K562 (cell line): Measurements from ENCODE around the gene PRDM15. TPM values are rescaled to one million over a fixed set of nuclear protein-coding genes. Genes with fewer than 3 reads are reported as not detected.

Experiments used
- ATAC-seq: fragments of 200-7000 bp; cut with Tn5 transposase; 3 replicates; pipeline ENCODE4 v1.9.1; 2020; ENCODE audit warnings: moderate library complexity
- BruUV-seq: library from RNA; stranded (reverse); fragments of 400-500 nt; replicated peaks from 2 replicates; lab custom pipeline; 2021; lab: Mats Ljungman, UMichigan
- CTCF ChIA-PET: fragments of 300-600 bp; formaldehyde crosslinking; extraction: SDS; loops from one replicate; lab custom pipeline; 2021; ENCODE audit warnings: low intra/inter-chr PET ratio; lab: Yijun Ruan, JAX
- POLR2A ChIA-PET: fragments of 300-600, 350-650 bp; sonication (Branson Sonifier 250); formaldehyde crosslinking; extraction: SDS; loops from one replicate; lab custom pipeline; 2021; ENCODE audit warnings: antibody characterized with exemption, inconsistent platforms; lab: Yijun Ruan, JAX
- DNase-seq, 4 experiments: peaks; one replicate each; pipeline versions ENCODE4 v3.0.0 to v3.0.0-alpha.2; 2011 to 2018; ENCODE audit warnings: low spot score in 3 of 4, mixed read lengths in 3 of 4; ENCODE audit errors: extremely low read depth in 1 of 4
- FAIRE-seq: peaks from 2 replicates; lab custom pipeline; 2011; peaks lifted over from hg19 to GRCh38; lab: Jason Lieb, UNC
- H2AFZ ChIP-seq: 2 replicates; pipeline ENCODE4 v1.6.0; 2011; ENCODE audit warnings: low read depth, low read length, control low read depth, inconsistent platforms
- H3K27ac ChIP-seq: fragments of 200-600 bp; 3 replicates; pipeline ENCODE4 v1.8.0; 2011; ENCODE audit warnings: low read depth, mild to moderate bottlenecking, control low read depth, inconsistent platforms, low read length, moderate library complexity, mixed read lengths; ENCODE audit errors: extremely low read depth
- H3K27me3 ChIP-seq, 2 experiments: fragments of 300-600 bp in 1 of 2; 2 replicates in 1 of 2; 3 replicates in 1 of 2; pipeline versions ENCODE4 v1.6.0 to v1.8.0; 2011; ENCODE audit warnings: inconsistent platforms in 2 of 2, low read length in 2 of 2, mild to moderate bottlenecking in 1 of 2, mixed read lengths in 1 of 2, moderate library complexity in 1 of 2; ENCODE audit not compliant: control insufficient read depth in 2 of 2, insufficient read depth in 2 of 2
- H3K36me3 ChIP-seq: fragments of 300-600 bp; 3 replicates; pipeline ENCODE4 v1.8.0; 2011; ENCODE audit warnings: mild to moderate bottlenecking, low read length, inconsistent platforms; ENCODE audit not compliant: control insufficient read depth, insufficient read depth
- H3K4me1 ChIP-seq, 2 experiments: fragments of 200-600 bp in 1 of 2; replicated peaks in 1 of 2; 2 replicates in 1 of 2; 3 replicates in 1 of 2; pipeline versions ENCODE4 v1.5.1 to v1.8.0; 2011; ENCODE audit warnings: inconsistent platforms in 2 of 2, low read length in 2 of 2, mild to moderate bottlenecking in 1 of 2, mixed read lengths in 1 of 2, moderate library complexity in 1 of 2; ENCODE audit not compliant: control insufficient read depth in 2 of 2, insufficient read depth in 2 of 2
- H3K4me2 ChIP-seq: 2 replicates; pipeline ENCODE4 v1.6.1; 2011; ENCODE audit warnings: low read length, control low read depth, inconsistent platforms, mixed read lengths; ENCODE audit not compliant: insufficient read depth
- H3K4me3 ChIP-seq: fragments of 200-600 bp; sonication (generic), shearing (Covaris generic); 2 replicates; pipeline ENCODE4 v1.5.1; 2016; ENCODE audit warnings: control low read depth, inconsistent platforms
- H3K79me2 ChIP-seq: fragments of 200-600 bp; 3 replicates; pipeline ENCODE4 v1.8.0; 2011; ENCODE audit warnings: low read length, inconsistent platforms; ENCODE audit not compliant: control insufficient read depth, insufficient read depth
- H3K9ac ChIP-seq, 2 experiments: 2 replicates each; pipeline versions ENCODE4 v1.6.0 to v1.6.1; 2011; ENCODE audit warnings: low read depth in 2 of 2, low read length in 2 of 2, control low read depth in 1 of 2, inconsistent platforms in 1 of 2, mild to moderate bottlenecking in 1 of 2, mixed read lengths in 1 of 2; ENCODE audit not compliant: insufficient read depth in 1 of 2
- H3K9me1 ChIP-seq: one replicate; pipeline ENCODE4 v1.6.0; 2011; ENCODE audit warnings: inconsistent platforms, mild to moderate bottlenecking, low read length, moderate library complexity; ENCODE audit not compliant: control insufficient read depth, insufficient read depth
- H3K9me3 ChIP-seq: replicated peaks from 2 replicates; pipeline ENCODE4 v1.5.1; 2011; ENCODE audit warnings: low read depth, low read length, inconsistent platforms; ENCODE audit not compliant: control insufficient read depth, insufficient read depth
- H4K20me1 ChIP-seq: replicated peaks from 2 replicates; pipeline ENCODE4 v1.6.1; 2011; ENCODE audit warnings: low read length, inconsistent platforms, mixed read lengths; ENCODE audit not compliant: control insufficient read depth, insufficient read depth
- ATF7 ChIP-seq: fragments of 450-650 bp; IDR thresholded peaks from 2 replicates; pipeline ENCODE4 v1.7.1; 2014; ENCODE audit warnings: mild to moderate bottlenecking, moderate library complexity
- BRF1 ChIP-seq: IDR thresholded peaks from 3 replicates; pipeline ENCODE4 v1.6.1; 2011; ENCODE audit warnings: borderline replicate concordance, mild to moderate bottlenecking; ENCODE audit not compliant: insufficient read length; ENCODE audit errors: extremely low read depth
- CBX8 ChIP-seq: fragments of 200-600 bp; sonication (generic); IDR thresholded peaks from 2 replicates; pipeline ENCODE4 v1.6.1; 2012; ENCODE audit warnings: borderline replicate concordance, mixed run types, low read depth, mild to moderate bottlenecking, moderate library complexity, mixed read lengths, low read length, control low read depth, inconsistent platforms; ENCODE audit not compliant: poor library complexity, severe bottlenecking; ENCODE audit errors: extremely low read depth
- CEBPB ChIP-seq: fragments of 450-650 bp; IDR thresholded peaks from 2 replicates; pipeline ENCODE4 v1.6.1; 2016; ENCODE audit warnings: missing genetic modification characterization, missing compliant biosample characterization
- CGGBP1 ChIP-seq: fragments of 250-450 bp; sonication (Bioruptor Pico); IDR thresholded peaks from 2 replicates; pipeline ENCODE4 v1.9.0; 2021; ENCODE audit warnings: mild to moderate bottlenecking
- FUS ChIP-seq: fragments of 200-400 bp; formaldehyde crosslinking; optimal IDR thresholded peaks from 2 replicates; pipeline ENCODE3; 2017; ENCODE audit warnings: low read depth, low read length
- HDAC6 ChIP-seq: IDR thresholded peaks from 2 replicates; pipeline ENCODE4 v1.6.1; 2012; ENCODE audit warnings: low read depth, mild to moderate bottlenecking, control low read depth, inconsistent platforms, low read length, moderate library complexity
- HNRNPK ChIP-seq: fragments of 200-400 bp; formaldehyde crosslinking; IDR thresholded peaks from one replicate; pipeline ENCODE4 v1.6.1; 2018; ENCODE audit warnings: mild to moderate bottlenecking, low read depth, low read length; ENCODE audit not compliant: poor library complexity, severe bottlenecking
- KLF1 ChIP-seq: fragments of 450-650 bp; IDR thresholded peaks from 2 replicates; pipeline ENCODE4 v1.6.1; 2016; ENCODE audit warnings: missing genetic modification characterization, missing compliant biosample characterization
- MED1 ChIP-seq: sonication (generic); formaldehyde crosslinking; IDR thresholded peaks from 2 replicates; pipeline ENCODE4 v1.8.1; 2023; ENCODE audit warnings: missing genetic modification reagents, borderline replicate concordance
- MLX ChIP-seq, 2 experiments: fragments of 450-650 bp in 1 of 2; sonication (generic) in 1 of 2; formaldehyde crosslinking; conservative IDR thresholded peaks; 2 replicates each; pipeline versions ENCODE4 v1.4.0 to v1.8.1; 2020 to 2022; ENCODE audit warnings: mild to moderate bottlenecking in 1 of 2, missing genetic modification reagents in 1 of 2
- NELFE ChIP-seq: IDR thresholded peaks from 2 replicates; pipeline ENCODE4 v1.6.1; 2011; ENCODE audit warnings: mild to moderate bottlenecking; ENCODE audit not compliant: insufficient read depth, insufficient read length
- NR1H2 ChIP-seq: sonication (generic); formaldehyde crosslinking; IDR thresholded peaks from 2 replicates; pipeline ENCODE4 v1.4.0; 2020; ENCODE audit warnings: mild to moderate bottlenecking, missing genetic modification reagents
- NR2C2 ChIP-seq, 2 experiments: fragments of 200-800 bp in 1 of 2; sonication (Bioruptor generic) in 1 of 2; sonication (generic) in 1 of 2; formaldehyde crosslinking in 1 of 2; IDR thresholded peaks; 2 replicates each; pipeline versions ENCODE4 v1.6.1 to v1.8.0; 2016 to 2022; ENCODE audit warnings: mild to moderate bottlenecking in 1 of 2, missing compliant biosample characterization in 1 of 2, missing genetic modification characterization in 1 of 2, missing genetic modification reagents in 1 of 2
- SMC3 ChIP-seq: conservative IDR thresholded peaks from 2 replicates; pipeline ENCODE4 v1.6.1; 2011; ENCODE audit warnings: low read depth, low read length, improper control_type of control experiment; ENCODE audit not compliant: insufficient read depth
- SNIP1 ChIP-seq: fragments of 450-650 bp; IDR thresholded peaks from 2 replicates; pipeline ENCODE4 v1.7.1; 2017; ENCODE audit warnings: low read depth, mild to moderate bottlenecking
- SRSF7 ChIP-seq: fragments of 200-400 bp; formaldehyde crosslinking; optimal IDR thresholded peaks from 2 replicates; pipeline ENCODE3; 2017; ENCODE audit warnings: mild to moderate bottlenecking, low read depth, low read length
- WHSC1 ChIP-seq: IDR thresholded peaks from one replicate; pipeline ENCODE4 v1.6.1; 2012; ENCODE audit warnings: low read length, control low read depth, inconsistent platforms
- ZNF184 ChIP-seq: sonication (generic); formaldehyde crosslinking; IDR thresholded peaks from 2 replicates; pipeline ENCODE4 v1.5.0; 2020; ENCODE audit warnings: missing genetic modification reagents
- WGBS: fragments of 100-300 bp; shearing (Covaris generic); methylation state at CpG from one replicate; pipeline ENCODE4 v1.1.6; 2016; ENCODE audit warnings: low coverage, mixed read lengths; ENCODE audit not compliant: insufficient coverage; ENCODE audit errors: missing lambda C conversion rate; 5-methylcytosine and 5-hydroxymethylcytosine counted together
- in situ Hi-C: fragments of 300-500 bp; cut with MboI; formaldehyde crosslinking; loops from 4 replicates; pipeline ENCODE4 v1.15.0; 2018; ENCODE audit warnings: inconsistent platforms, mixed read lengths
- intact Hi-C: fragments of 100-400 bp; cut with micrococcal nuclease; formaldehyde crosslinking; loops from 2 replicates; pipeline ENCODE4 v1.14.2; 2022
- polyA plus RNA-seq, 8 experiments: library from polyadenylated mRNA; depleted of rRNA in 4 of 8; stranded (reverse) in 5 of 8; unstranded in 3 of 8; fragments of >200 nt; fragmentation: Nextera tagmentation in 2 of 8; fragmentation: Illumina TruSeq in 1 of 8; extraction: Ambion mirVana in 2 of 8; extraction: Trizol in 1 of 8; gene quantifications; 2 replicates each; pipeline versions ENCODE4 v1.2.1 to v1.2.3, GENCODE V29; 2011 to 2014; ENCODE audit warnings: inconsistent platforms in 1 of 8, missing spikeins in 1 of 8
- total RNA-seq, 7 experiments: library from RNA; depleted of rRNA in 6 of 7; stranded (reverse); fragments of >200 nt in 6 of 7; fragmentation: Illumina TruSeq in 2 of 7; extraction: Trizol in 2 of 7; gene quantifications; 2 replicates each; pipeline versions ENCODE4 v1.2.1 to v1.2.3, GENCODE V29; 2011 to 2021; ENCODE audit warnings: low replicate concordance in 1 of 7

The PRDM15 gene
- total and polyA plus RNA-seq, 9 of the 15 experiments (the other 6 are each of a cell fraction or from before 2014, with no cell fraction given), result 0.93 to 9.2 (median 6.2) TPM

- H3K4me2 ChIP-seq, result peak overlapping the region; percentile 33; the same call in 1 of the 2 replicates
- H3K9me1 ChIP-seq, result no peaks in the 10 kb centered on the region
- peaks cover 21% of the 10 kb centered on the region; the same call in 2 of the 3 replicates for H3K36me3 ChIP-seq
- in situ Hi-C loops (no loop called here), intact Hi-C loops (no loop called here)
- peak overlapping the region; percentile 25; the same call in 1 of the 2 replicates for H2AFZ ChIP-seq
- ChIA-PET CTCF (no interaction called here), POLR2A (interaction anchor here (0.6 to 1.9 kb wide), 3 partner anchors 15 to 989 kb away, joined by 3 to 8 read pairs (median 4); no protein-coding TSS in a partner anchor)
- no peaks in the 10 kb centered on the region for H3K9me3 ChIP-seq
- peak overlapping the region; percentile 54 for H3K27ac ChIP-seq
- FAIRE-seq (peak; percentile 99), DNase-seq (peak; percentile 75 to 88 (median 78)), ATAC-seq (peak; percentile 78)
- H3K4me3 ChIP-seq, result no peak overlapping the region
- no peaks in the 10 kb centered on the region for H3K27me3 ChIP-seq
- peaks cover 19 to 24% of the 10 kb centered on the region in 2 experiments for H3K4me1 ChIP-seq
- H4K20me1 ChIP-seq, result no peaks in the 10 kb centered on the region; the same call in 1 of the 2 replicates
- WGBS, result 32% methylated on average over 13 of the region's 13 CpGs
- no peaks in the 10 kb centered on the region for H3K79me2 ChIP-seq
- no peak overlapping the region for H3K9ac ChIP-seq
- no TSS peak for BruUV-seq
- TF ChIP-seq WHSC1 (no peak), BRF1 (no peak), SNIP1 (no peak), MED1 (CRISPR knock-in tag) (no peak), CGGBP1 (CRISPR knock-in tag) (no peak), CBX8 (no peak), NR2C2 (CRISPR knock-in tag; IDR thresholded peaks at IDR 0.05) (no peak), NR2C2 (tag; IDR thresholded peaks at IDR 0.05) (peak; percentile 76; the same call in 1 of the 2 replicates), FUS (no peak), ATF7 (peak; percentile 56), CEBPB (tag) (no peak; the same call in 1 of the 2 replicates), SMC3 (no peak), HDAC6 (no peak), NELFE (no peak), ZNF184 (CRISPR knock-in tag) (no peak), SRSF7 (no peak), KLF1 (tag) (no peak), MLX (CRISPR knock-in tag; conservative IDR thresholded peaks at IDR 0.05) (no peak), NR1H2 (no peak), HNRNPK (no peak)
Measured at GRCh38 chr21:41894922-41895557, 15.9 kb upstream of the PRDM15 start.
